Measurements from ENCODE around the gene PTPN1. TPM values are rescaled to one million over a fixed set of nuclear protein-coding genes. Genes with fewer than 3 reads are reported as not detected.

The PTPN1 gene
- 34.6 TPM for polyA plus RNA-seq (2012; ENCODE audit: low read depth, missing spikeins)

DNA sequence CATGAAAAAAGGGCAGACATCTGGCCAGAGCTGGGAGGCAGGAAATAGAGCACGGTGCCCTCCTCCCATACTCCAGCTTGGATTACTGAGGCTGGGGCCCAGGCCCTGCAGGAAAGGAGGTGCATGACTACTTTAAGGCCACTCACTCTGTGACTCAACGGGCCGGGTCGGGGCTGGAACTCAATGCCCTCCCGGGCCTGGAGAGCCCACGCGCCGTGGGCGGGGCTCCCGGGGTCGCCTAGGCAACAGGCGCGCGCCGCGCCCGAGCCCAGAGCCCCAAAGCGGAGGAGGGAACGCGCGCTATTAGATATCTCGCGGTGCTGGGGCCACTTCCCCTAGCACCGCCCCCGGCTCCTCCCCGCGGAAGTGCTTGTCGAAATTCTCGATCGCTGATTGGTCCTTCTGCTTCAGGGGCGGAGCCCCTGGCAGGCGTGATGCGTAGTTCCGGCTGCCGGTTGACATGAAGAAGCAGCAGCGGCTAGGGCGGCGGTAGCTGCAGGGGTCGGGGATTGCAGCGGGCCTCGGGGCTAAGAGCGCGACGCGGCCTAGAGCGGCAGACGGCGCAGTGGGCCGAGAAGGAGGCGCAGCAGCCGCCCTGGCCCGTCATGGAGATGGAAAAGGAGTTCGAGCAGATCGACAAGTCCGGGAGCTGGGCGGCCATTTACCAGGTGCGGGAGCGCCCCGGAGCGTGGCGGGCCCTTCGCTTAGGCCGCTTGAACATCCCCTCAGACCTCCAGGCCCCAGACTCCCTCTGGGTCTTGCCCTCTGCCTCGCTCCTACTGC lies at the start of gene PTPN1:
TSS of gene PTPN1 (plus strand) at position 461 of the 783 bp plus-strand sequence. CDS start at position 606, 145 bp downstream.
- TF ChIP-seq SPI1 (IDR thresholded peaks at IDR 0.05; ENCODE audit: low read depth, low read length) (peak; percentile 69), PAX5 (IDR thresholded peaks at IDR 0.05; ENCODE audit: insufficient read depth, low read length, severe bottlenecking) (peak; percentile 93), TAF1 (IDR thresholded peaks at IDR 0.05; ENCODE audit: low read depth, low read length) (peak; percentile 96), POLR2AphosphoS5 (IDR thresholded peaks at IDR 0.05; ENCODE audit: low read depth, low read length) (peak; percentile 97), POU2F2 (IDR thresholded peaks at IDR 0.05; ENCODE audit: low read depth, low read length) (peak; percentile 69), POLR2A (IDR thresholded peaks at IDR 0.05; ENCODE audit: low read depth, low read length) (peak; percentile 97)
- peak; percentile 95 for FAIRE-seq
- DNase-seq (ENCODE audit: insufficient read length, low spot score): peak; percentile 84

DNA sequence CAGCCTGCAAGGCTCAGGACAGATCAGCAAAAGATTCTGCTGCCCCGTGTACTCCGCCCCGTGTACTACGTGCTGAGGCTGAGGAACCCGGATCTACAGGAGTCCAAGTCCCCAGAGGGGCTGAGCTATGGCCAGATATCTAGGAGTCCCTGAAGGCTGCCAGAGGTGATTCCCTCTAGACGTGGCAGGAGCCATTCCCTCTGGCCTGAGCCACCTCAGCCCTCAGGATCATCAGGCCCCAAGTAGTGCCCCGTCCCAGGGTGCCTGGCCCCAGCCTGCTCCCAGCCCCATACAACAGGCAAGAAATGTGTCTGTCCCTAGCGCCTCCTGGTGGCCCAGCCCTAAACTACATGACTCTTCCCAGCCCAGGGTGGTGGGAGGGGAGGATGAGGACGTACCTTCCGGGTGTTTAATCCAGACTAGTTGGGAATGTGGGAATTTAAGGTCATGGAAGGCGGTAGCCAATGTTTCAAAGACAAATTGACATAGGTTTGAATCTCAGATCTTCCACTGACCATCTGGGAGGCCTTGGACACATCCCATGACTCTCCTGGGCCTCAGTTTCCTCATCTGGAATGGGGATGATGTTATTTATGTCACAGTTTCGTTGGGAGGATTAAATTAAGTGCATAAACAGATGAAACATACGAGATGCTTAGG lies 49.4 kb upstream of the PTPN1 start:
- TF ChIP-seq SPI1 (IDR thresholded peaks at IDR 0.05; ENCODE audit: low read depth, low read length) (no peak), TAF1 (IDR thresholded peaks at IDR 0.05; ENCODE audit: low read depth, low read length) (no peak), POLR2AphosphoS5 (IDR thresholded peaks at IDR 0.05; ENCODE audit: low read depth, low read length) (no peak), POLR2A (IDR thresholded peaks at IDR 0.05; ENCODE audit: low read depth, low read length) (no peak), POU2F2 (IDR thresholded peaks at IDR 0.05; ENCODE audit: low read depth, low read length) (0 out of 2 replicates have a peak, but pooled peaks have one; percentile 23), PAX5 (IDR thresholded peaks at IDR 0.05; ENCODE audit: insufficient read depth, low read length, severe bottlenecking) (no peak)
- peak; percentile 55 for FAIRE-seq
- peak; percentile 62 for DNase-seq (ENCODE audit: insufficient read length, low spot score)

DNA sequence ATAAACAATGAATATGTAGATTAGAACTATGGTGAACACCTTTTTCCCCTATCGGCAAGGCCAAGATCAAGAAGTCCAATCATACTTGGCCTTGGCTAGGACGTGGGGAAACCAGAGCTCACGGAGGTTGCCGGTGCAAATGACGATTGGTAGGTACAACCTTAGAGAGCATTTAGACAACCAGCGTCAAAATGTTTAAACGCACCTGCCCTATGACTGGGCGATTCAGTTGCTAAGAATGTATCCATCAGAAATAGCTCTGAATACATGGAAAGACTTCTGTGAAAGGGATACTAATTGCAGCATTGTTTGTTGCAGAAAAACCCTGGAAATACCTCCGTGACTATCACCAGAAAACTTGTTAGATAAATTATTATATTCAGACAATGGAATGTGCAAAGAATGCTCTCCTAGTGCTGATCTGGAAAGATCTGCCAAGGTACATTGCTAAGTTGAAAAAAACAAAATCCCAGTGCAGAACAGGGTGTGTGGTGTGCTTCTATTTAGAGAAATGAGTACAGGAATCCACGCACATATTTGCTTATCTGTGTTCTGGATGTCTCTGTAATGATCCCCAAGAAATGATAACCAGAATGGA lies 48.0 kb upstream of the PTPN1 start:
- DNase-seq (ENCODE audit: insufficient read length, low spot score) (no peak), FAIRE-seq (no peak)
- TF ChIP-seq PAX5 (IDR thresholded peaks at IDR 0.05; ENCODE audit: insufficient read depth, low read length, severe bottlenecking): no peak
- TF ChIP-seq POLR2AphosphoS5 (IDR thresholded peaks at IDR 0.05; ENCODE audit: low read depth, low read length): no peak
- TF ChIP-seq SPI1 (IDR thresholded peaks at IDR 0.05; ENCODE audit: low read depth, low read length): no peak
- no peak for TF ChIP-seq POU2F2 (IDR thresholded peaks at IDR 0.05; ENCODE audit: low read depth, low read length)
- TF ChIP-seq TAF1 (IDR thresholded peaks at IDR 0.05; ENCODE audit: low read depth, low read length): no peak
- no peak for TF ChIP-seq POLR2A (IDR thresholded peaks at IDR 0.05; ENCODE audit: low read depth, low read length)

DNA sequence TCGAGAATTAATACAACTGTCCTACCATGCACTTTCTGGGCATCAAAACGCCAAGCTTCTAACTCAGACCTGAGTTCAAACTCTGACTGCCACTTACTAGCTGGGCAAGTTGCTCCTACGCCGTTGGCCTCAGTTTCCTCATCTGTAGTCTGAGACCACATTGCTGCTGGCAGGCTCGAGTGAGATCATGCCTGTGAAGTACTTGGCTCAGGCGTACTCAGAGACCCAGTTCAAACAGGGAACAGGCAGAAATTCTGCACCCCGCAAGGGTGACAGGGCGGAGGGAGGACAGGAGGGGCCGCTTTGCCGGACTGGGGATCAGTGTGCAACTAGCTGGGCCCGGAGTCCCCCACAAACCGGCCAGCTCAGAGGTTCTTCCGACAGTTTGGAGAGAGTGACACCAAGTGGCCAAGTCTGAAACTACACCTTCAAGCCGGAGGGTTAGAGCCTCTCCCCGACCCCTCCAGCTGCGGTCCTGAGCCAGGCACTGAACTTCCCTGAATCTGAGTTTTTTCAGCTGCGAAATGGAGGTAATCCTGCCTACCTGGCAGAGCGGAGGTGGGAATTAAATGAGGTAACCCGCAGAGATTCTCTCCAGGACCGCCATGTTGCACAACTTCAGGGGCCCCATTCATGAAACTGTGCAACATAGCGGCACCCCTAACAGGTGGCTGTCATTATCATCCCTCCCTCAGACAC lies 46.0 kb upstream of the PTPN1 start:
- TF ChIP-seq POLR2AphosphoS5 (IDR thresholded peaks at IDR 0.05; ENCODE audit: low read depth, low read length) (no peak), TAF1 (IDR thresholded peaks at IDR 0.05; ENCODE audit: low read depth, low read length) (no peak), SPI1 (IDR thresholded peaks at IDR 0.05; ENCODE audit: low read depth, low read length) (no peak), PAX5 (IDR thresholded peaks at IDR 0.05; ENCODE audit: insufficient read depth, low read length, severe bottlenecking) (no peak), POU2F2 (IDR thresholded peaks at IDR 0.05; ENCODE audit: low read depth, low read length) (no peak), POLR2A (IDR thresholded peaks at IDR 0.05; ENCODE audit: low read depth, low read length) (no peak)
- DNase-seq (ENCODE audit: insufficient read length, low spot score): peak; percentile 52
- peak; percentile 41 for FAIRE-seq

DNA sequence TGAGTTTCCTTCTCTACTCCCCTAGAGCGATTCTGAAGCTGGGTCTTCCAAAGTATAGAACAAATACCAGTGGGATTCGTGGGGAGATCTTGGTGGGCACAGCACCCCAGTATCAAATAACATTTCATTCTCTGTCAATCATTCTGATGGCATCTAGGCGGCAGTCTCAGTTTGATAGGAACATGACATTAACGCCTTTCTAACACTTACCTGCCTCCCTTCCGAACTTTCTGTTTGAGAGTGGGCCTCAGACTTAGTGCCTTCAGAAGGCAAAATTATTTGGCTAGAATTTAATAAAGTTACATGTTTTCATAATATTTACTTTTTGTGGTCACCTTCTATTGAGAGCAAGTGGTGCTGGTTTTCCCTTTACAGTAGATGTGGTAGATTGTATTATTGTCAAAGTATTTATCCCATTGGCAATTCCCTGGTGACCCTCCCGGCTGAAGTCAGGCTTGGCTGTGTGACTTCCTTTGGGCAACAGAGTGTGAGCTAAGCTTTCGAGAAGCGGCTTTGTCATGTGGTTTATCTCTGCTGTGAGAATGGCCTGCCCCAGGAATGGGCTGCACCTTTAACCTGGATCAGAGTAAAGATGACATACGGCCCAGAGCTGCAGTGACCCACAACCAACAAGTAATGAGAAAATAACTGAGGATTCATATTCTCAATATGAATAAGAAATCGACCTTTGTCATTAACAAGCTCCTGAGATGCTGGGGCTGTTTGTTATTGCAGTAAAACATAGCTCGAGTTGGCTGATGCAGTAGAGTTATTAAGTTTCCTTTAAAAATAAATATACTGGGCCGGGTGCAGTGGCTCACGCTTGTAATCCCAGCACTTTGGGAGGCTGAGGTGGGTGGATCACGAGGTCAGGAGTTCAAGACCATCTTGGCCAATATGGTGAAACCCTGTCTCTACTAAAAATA lies 45.2 kb upstream of the PTPN1 start:
- DNase-seq (ENCODE audit: insufficient read length, low spot score) (no peak), FAIRE-seq (no peak)
- TF ChIP-seq POLR2AphosphoS5 (IDR thresholded peaks at IDR 0.05; ENCODE audit: low read depth, low read length): no peak
- no peak for TF ChIP-seq TAF1 (IDR thresholded peaks at IDR 0.05; ENCODE audit: low read depth, low read length)
- TF ChIP-seq POU2F2 (IDR thresholded peaks at IDR 0.05; ENCODE audit: low read depth, low read length): no peak

DNA sequence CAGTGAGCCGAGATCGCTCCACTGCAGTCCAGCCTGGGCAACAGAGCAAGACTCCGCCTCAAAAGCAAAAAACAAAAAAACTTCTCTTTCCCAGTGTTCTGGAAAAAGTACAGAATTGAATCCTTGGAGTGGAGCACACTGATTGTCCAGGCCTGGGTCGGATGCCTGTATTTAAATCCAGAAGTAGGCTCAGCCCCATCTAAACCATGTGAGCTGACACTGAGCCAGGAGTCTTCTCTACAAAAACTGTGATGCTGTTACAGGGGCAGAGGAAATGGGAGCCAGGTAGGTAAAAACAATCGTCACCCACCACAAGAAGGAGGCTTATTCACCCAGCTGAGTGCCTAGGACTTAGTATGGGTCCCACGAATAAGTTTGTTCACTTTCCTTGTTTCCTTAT lies 43.0 kb upstream of the PTPN1 start:
- no peak for DNase-seq (ENCODE audit: insufficient read length, low spot score)
- FAIRE-seq: no peak
- TF ChIP-seq PAX5 (IDR thresholded peaks at IDR 0.05; ENCODE audit: insufficient read depth, low read length, severe bottlenecking) (no peak), POU2F2 (IDR thresholded peaks at IDR 0.05; ENCODE audit: low read depth, low read length) (no peak), POLR2AphosphoS5 (IDR thresholded peaks at IDR 0.05; ENCODE audit: low read depth, low read length) (no peak), SPI1 (IDR thresholded peaks at IDR 0.05; ENCODE audit: low read depth, low read length) (no peak)

DNA sequence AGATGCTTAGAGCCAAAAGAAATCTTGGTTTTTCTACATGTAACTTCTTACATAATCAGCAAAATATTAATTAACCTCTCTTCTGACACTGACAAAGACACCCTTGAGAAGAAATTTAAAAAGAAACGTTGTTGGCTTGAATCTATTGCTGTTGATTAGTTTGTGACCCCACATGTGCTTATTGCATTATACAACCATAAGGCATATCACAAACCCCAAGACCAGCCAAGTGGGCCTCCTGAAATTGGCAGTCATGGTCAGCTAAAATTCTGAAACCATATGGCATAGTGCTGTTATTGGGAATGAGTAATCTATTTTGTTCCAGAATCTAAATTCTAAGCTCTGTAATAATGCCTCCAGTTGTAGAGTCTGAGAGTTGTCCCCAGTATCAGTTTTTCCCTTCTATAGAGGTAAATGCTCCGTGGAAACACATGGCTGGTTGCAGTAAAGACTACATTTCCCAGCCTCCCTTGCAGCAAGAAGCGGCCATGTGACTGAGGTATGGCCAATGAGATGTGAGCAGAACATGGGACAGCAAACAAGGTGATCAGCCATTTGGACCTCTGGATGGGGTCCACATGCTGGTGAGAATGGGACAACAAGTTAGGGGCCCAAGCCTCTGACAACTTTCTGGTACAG lies 42.3 kb upstream of the PTPN1 start:
- no peak for TF ChIP-seq PAX5 (IDR thresholded peaks at IDR 0.05; ENCODE audit: insufficient read depth, low read length, severe bottlenecking)
- no peak for TF ChIP-seq POLR2A (IDR thresholded peaks at IDR 0.05; ENCODE audit: low read depth, low read length)
- no peak for TF ChIP-seq POU2F2 (IDR thresholded peaks at IDR 0.05; ENCODE audit: low read depth, low read length)
- no peak for TF ChIP-seq SPI1 (IDR thresholded peaks at IDR 0.05; ENCODE audit: low read depth, low read length)
- no peak for TF ChIP-seq POLR2AphosphoS5 (IDR thresholded peaks at IDR 0.05; ENCODE audit: low read depth, low read length)
- no peak for TF ChIP-seq TAF1 (IDR thresholded peaks at IDR 0.05; ENCODE audit: low read depth, low read length)
- FAIRE-seq (no peak), DNase-seq (ENCODE audit: insufficient read length, low spot score) (no peak)

DNA sequence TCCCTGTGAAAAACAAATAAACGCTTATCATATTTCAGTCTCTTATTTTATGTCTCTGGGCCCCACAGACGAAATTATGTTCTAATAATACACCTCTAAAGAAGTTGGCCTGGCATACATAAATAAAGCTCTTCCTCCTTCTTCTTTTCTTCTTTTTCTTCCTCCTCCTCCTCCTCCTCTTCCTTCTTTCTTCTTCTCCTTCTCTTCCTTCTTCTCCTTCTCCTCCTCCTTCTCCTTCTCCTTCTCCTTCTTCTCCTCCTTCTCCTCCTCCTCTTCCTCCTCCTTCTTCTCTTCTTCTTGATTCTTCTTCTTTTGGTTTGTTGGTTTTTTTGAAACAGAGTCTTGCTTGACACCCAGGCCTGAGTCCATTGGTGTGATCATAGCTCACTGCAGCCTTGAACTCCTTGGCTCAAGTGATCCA lies 41.8 kb upstream of the PTPN1 start:
- FAIRE-seq: no peak
- no peak for DNase-seq (ENCODE audit: insufficient read length, low spot score)
- TF ChIP-seq PAX5 (IDR thresholded peaks at IDR 0.05; ENCODE audit: insufficient read depth, low read length, severe bottlenecking) (no peak), POLR2A (IDR thresholded peaks at IDR 0.05; ENCODE audit: low read depth, low read length) (no peak)
